ENCODE measurements around the gene ADAM15. TPM values are rescaled to one million over a fixed set of nuclear protein-coding genes. Genes with fewer than 3 reads are reported as not detected.

The ADAM15 gene
- total RNA-seq, 4 donors from 2014 or later = 30.3 to 42.8 (median 36.9) TPM

DNA sequence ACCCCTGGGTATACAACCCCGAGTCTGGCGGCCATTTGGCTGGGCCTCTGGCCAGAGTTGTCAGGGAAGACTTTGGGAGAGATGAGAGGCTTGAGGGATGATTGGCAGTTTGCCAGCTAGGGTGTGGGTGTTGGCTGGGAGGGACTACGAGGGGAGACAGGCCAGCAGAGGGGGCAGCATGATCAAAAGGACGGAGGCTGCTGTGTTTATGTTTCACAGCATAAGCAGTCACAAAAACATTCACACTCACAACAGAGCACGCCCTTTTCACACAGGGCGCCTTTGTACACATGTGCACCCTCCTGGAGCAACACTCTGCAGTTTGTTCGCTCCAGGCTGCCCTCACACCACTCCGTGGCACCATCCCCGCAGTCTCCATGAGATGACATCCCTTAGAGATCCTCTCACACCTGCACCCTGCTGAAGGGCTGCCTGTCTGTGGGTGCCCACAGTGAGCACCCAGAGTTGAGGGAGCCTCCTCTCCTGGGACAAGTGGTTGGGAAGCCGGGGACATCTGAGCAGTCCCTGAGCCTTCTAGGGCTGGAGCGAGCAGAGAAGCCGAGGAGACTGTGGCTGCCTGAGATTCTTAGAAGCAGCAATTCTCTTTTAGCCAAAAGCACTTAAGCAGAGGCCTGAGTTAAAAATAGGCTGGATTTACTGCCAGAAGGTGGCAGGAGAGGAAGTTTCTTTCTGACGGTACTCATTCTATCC, 43.0 kb downstream of the ADAM15 start:
- H3K27ac ChIP-seq = peak overlapping the region in 2 of 4 donors; percentile 14 to 55
- TF ChIP-seq, protein P1, sequence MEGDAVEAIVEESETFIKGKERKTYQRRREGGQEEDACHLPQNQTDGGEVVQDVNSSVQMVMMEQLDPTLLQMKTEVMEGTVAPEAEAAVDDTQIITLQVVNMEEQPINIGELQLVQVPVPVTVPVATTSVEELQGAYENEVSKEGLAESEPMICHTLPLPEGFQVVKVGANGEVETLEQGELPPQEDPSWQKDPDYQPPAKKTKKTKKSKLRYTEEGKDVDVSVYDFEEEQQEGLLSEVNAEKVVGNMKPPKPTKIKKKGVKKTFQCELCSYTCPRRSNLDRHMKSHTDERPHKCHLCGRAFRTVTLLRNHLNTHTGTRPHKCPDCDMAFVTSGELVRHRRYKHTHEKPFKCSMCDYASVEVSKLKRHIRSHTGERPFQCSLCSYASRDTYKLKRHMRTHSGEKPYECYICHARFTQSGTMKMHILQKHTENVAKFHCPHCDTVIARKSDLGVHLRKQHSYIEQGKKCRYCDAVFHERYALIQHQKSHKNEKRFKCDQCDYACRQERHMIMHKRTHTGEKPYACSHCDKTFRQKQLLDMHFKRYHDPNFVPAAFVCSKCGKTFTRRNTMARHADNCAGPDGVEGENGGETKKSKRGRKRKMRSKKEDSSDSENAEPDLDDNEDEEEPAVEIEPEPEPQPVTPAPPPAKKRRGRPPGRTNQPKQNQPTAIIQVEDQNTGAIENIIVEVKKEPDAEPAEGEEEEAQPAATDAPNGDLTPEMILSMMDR (IDR thresholded peaks at IDR 0.05 in 4 of 5, conservative IDR thresholded peaks at IDR 0.05 in 1 of 5) = peak in 4 of 5 experiments; percentile 18 to 46 (median 26)
- no peak for TF ChIP-seq POLR2A (IDR thresholded peaks at IDR 0.05)
- in situ Hi-C loops (cut with MboI; ENCODE audit: low sequenced_read_pairs in 4 of 4) (loop anchor here (5.0 kb wide), 1 partner anchor 73 kb away; no protein-coding TSS in a partner anchor), intact Hi-C loops (cut with DNase I; ENCODE audit: low total_unique reads) (no loop called here)
- no peaks in the 10 kb centered on the region for H3K27me3 ChIP-seq
- no peaks in the 10 kb centered on the region for H3K36me3 ChIP-seq
- peaks cover 12 to 13% of the 10 kb centered on the region in 2 donors for H3K4me1 ChIP-seq
- H3K4me3 ChIP-seq = no peak overlapping the region
- ATAC-seq (peak; percentile 53 to 58), DNase-seq (no peak)
- no peaks in the 10 kb centered on the region for H3K9me3 ChIP-seq

DNA sequence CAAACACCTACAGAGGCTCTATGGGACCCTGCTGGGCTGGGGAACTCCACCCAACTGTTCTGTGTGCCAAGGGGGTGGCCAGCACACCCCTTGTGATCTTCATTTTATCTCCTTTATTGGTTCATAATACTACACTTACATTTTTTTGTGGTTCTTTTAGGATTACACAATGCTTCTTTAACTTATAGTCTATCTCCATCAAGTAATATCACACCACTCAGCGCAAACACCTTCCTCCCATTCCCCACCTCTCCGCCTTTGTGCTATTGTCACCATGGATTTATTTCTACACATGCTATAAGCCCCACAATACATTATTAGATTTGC, 43.5 kb downstream of the ADAM15 start:
- Histone ChIP-seq H3K27me3 (no peaks in the 10 kb centered on the region), H3K4me3 (no peak overlapping the region), H3K27ac (peak overlapping the region in 1 of 4 donors; percentile 55), H3K36me3 (no peaks in the 10 kb centered on the region), H3K4me1 (peaks cover 12 to 13% of the 10 kb centered on the region in 2 donors), H3K9me3 (no peaks in the 10 kb centered on the region)
- no peak for TF ChIP-seq POLR2A (IDR thresholded peaks at IDR 0.05)
- TF ChIP-seq, protein P1 (IDR thresholded peaks at IDR 0.05 in 4 of 5, conservative IDR thresholded peaks at IDR 0.05 in 1 of 5) = no peak
- DNase-seq (no peak), ATAC-seq (no peak)
- in situ Hi-C loops (cut with MboI; ENCODE audit: low sequenced_read_pairs in 4 of 4) = loop anchor here (5.0 kb wide), 1 partner anchor 73 kb away; no protein-coding TSS in a partner anchor
- intact Hi-C loops (cut with DNase I; ENCODE audit: low total_unique reads) = no loop called here

DNA sequence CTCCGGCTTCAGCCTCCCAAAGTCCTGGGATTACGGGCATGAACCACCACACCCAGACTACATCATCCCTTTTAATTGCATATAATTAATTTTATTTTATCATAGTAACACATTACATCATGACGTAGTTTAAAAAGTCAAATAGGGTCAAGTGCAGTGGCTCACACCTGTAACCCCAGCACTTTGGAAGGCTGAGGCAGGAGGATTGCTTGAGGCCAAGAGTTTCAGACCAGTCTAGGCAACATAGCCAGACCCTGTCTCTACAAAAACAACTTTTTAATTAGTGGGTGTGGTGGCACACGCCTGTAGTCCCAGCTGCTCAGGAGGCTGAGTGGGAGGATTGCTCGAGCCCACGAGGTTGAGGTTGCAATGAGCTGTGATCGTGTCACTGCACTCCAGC, 48.2 kb downstream of the ADAM15 start:
- TF ChIP-seq, protein P1 (IDR thresholded peaks at IDR 0.05 in 4 of 5, conservative IDR thresholded peaks at IDR 0.05 in 1 of 5) = no peak
- TF ChIP-seq POLR2A (IDR thresholded peaks at IDR 0.05) = no peak
- no peak overlapping the region for H3K27ac ChIP-seq
- in situ Hi-C loops (cut with MboI; ENCODE audit: low sequenced_read_pairs in 4 of 4) = no loop called here
- ATAC-seq (no peak), DNase-seq (no peak)
- H3K4me3 ChIP-seq = no peak overlapping the region
- H3K36me3 ChIP-seq = no peaks in the 10 kb centered on the region
- intact Hi-C loops (cut with DNase I; ENCODE audit: low total_unique reads) = no loop called here
- peaks cover 0 to 4% of the 10 kb centered on the region in 2 donors for H3K4me1 ChIP-seq
- no peaks in the 10 kb centered on the region for H3K27me3 ChIP-seq
- H3K9me3 ChIP-seq = no peaks in the 10 kb centered on the region

DNA sequence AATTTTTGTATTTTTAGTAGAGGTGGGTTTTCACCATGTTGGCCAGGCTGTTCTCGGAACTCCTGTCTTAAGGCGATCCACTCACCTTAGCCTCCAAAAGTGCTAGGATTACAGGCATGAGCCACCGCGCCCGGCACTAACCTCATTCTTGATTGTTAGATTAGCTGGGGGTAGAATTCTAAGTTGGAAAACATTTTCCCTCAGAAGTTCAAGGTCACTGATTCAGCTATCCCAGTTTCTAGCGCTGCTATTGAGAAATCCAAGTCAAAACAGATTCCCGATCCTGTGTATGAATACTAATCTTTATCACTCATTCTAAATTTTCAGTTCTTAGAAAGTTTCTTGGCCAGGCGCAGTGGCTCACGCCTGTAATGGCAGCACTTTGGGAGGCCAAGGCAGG, 52.2 kb downstream of the ADAM15 start:
- in situ Hi-C loops (cut with MboI; ENCODE audit: low sequenced_read_pairs in 4 of 4) (no loop called here), intact Hi-C loops (cut with DNase I; ENCODE audit: low total_unique reads) (no loop called here)
- H3K27me3 ChIP-seq = no peaks in the 10 kb centered on the region
- no peak for DNase-seq
- H3K27ac ChIP-seq = no peak overlapping the region
- ATAC-seq = no peak
- H3K4me1 ChIP-seq = peaks cover 7 to 13% of the 10 kb centered on the region in 2 donors
- TF ChIP-seq POLR2A (IDR thresholded peaks at IDR 0.05) = no peak
- TF ChIP-seq, protein P1 (IDR thresholded peaks at IDR 0.05 in 4 of 5, conservative IDR thresholded peaks at IDR 0.05 in 1 of 5) = no peak
- H3K9me3 ChIP-seq = no peaks in the 10 kb centered on the region
- no peak overlapping the region for H3K4me3 ChIP-seq
- no peaks in the 10 kb centered on the region for H3K36me3 ChIP-seq
